Neural progenitor cell (in vitro differentiated cells): ENCODE data around the gene ASAH2.

ENCODE experiments used
- EZH2phosphoT487 ChIP-seq: fragments of 200-600 bp; sonication (generic); IDR thresholded peaks from 2 replicates; pipeline ENCODE4 v1.6.1; 2017; ENCODE audit warnings: antibody characterized with exemption
- TF ChIP-seq, protein P1 (sequence below): fragments of 200-600 bp; sonication (generic); IDR thresholded peaks from 2 replicates; pipeline ENCODE4 v1.5.1; 2017; ENCODE audit warnings: antibody characterized with exemption, mild to moderate bottlenecking

DNA sequence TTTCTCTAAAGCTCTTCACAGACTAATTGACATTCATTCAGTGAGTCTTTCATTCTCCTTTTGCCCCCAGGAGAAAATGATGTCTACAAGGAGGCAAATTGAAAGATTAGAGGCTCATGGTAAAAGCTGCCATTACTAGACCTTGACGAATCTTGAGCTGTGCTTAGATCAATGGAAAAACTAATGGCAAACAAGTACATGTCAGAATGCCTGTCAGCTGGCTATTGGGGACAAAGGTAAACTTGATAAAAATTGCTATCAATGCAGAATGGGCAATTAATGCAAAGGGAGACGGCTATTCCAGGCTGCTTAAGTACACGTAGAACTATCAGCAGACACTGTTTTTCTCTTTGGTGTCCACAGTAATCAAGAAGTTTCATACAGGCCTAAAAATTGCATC is 3.3 kb downstream of the ASAH2 start:
- TF ChIP-seq, protein P1, sequence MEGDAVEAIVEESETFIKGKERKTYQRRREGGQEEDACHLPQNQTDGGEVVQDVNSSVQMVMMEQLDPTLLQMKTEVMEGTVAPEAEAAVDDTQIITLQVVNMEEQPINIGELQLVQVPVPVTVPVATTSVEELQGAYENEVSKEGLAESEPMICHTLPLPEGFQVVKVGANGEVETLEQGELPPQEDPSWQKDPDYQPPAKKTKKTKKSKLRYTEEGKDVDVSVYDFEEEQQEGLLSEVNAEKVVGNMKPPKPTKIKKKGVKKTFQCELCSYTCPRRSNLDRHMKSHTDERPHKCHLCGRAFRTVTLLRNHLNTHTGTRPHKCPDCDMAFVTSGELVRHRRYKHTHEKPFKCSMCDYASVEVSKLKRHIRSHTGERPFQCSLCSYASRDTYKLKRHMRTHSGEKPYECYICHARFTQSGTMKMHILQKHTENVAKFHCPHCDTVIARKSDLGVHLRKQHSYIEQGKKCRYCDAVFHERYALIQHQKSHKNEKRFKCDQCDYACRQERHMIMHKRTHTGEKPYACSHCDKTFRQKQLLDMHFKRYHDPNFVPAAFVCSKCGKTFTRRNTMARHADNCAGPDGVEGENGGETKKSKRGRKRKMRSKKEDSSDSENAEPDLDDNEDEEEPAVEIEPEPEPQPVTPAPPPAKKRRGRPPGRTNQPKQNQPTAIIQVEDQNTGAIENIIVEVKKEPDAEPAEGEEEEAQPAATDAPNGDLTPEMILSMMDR = no peak
- TF ChIP-seq EZH2phosphoT487 = no peak
